Fibroblast of skin of back (primary cell): ENCODE results near the gene RBKS.
"Not testable (repeated sequence)": the region's sequence is repeated elsewhere in the genome, so short reads cannot be mapped to it uniquely, and the experiment has no call there.

Experiments used
- DNase-seq: peaks from one replicate; pipeline ENCODE4 v3.0.0-alpha.2; 2013

The RBKS gene

DNA sequence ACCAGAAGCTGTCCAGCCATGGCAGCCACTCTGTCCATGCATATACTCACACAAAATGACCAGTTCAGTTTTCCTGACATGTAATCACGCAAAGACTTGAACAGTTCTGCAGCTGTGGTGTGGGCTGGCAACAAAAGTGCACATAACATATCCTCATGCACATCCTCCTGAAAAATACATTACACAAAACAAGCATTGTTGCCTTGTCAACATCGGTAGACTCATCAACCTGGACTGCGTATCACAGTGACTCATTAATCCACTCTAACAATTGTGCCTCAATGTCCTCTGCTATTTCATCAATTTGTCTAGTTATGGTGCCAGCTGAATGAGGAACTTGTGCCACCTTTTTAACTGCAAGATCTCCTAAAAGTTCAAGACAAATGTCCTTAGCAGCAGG is 19.5 kb downstream of the RBKS start:
- DNase-seq: no peak

DNA sequence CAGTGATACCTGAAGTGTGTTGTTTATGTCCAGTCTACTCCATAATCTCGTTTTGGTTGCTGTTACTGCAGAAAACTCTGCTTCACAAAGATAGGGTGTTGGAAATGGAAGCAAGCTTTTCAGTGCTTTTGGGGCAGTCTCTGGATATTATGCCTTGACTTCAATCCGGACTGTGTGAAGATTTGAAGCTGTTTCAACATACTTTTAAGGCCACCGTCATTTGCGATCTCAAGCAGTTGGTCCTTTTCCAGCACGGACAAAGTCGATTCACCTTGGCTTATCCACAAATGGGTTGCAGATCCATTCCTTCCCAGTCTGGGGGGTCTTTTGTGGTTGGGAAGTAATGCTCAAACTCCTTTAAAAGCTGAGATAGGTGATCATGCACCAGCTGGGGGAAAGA is 20.4 kb downstream of the RBKS start:
- no peak for DNase-seq

DNA sequence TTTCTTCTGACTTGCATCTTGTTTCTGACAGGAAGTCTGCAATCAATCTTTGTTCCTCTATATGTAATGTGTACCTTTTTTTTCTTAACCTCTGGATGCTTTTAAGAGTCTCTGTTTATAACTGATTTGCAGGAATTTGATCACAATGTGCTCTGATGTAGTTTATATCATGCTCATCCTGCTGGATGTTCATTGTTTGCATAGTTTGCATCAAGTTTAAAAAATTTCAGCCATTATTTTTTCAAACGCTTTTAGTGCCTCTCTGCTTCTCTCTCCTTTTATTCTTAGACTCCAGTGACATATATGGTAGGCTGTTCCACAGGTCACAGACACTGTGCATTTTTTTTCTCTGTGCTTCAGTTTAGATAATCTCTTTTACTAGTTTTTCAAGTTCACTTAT is 23.9 kb downstream of the RBKS start:
- DNase-seq: peak; percentile 32

DNA sequence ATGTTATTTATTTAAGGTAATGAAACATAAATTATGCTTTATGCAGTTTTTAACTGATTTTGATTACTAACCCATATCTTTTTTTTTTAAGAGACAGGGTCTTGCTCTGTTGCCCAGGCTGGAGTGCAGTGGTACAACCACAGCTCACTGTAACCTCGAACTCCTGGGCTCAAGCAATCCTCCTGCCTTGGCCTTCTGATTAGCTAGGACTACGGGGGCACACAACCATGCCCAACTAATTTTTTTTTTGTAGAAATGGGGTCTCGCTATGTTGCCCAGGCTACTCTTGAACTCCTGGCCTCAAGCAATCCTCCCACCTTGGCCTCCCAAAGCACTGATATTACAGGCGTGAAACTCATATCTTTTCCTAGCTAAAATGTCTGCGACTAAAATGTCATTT is 26.2 kb downstream of the RBKS start:
- not testable (repeated sequence) for DNase-seq

DNA sequence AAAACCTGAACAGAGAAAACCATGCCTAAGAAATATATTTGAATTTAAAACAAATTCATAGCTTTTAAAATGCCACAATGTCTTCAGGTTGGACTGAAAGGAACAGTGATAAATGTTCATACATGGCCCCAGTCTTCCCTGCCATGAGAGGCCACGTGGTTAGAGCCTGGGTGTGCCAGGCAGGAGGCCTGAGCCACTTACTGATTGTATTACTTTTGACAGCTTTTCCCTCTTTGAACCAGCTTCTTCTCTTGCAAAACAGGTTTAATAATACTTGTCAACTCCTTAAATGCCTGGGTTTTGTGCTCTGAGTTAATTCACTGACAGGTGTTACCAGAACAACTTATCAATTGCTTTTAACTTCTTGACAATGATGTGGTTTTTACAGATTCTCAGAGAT is 27.0 kb downstream of the RBKS start:
- no peak for DNase-seq

DNA sequence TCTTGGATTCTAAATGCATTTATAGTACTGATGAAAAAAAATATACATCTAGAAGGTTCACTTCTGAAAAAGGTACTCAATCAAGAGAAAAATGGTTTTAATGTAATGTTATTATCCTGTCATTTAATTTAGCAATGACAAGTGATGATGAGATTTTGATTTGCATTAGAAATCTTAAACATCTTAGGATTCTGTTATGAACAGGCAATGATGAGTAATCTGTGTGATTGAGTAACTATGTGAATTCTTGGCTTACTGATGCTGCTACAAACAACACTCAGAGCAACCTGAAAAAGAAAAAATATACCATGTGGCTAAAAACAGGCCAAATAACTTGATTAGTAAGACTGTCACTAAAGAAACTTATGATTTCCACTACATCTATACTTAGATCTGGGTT is 30.1 kb downstream of the RBKS start:
- DNase-seq: peak; percentile 73

DNA sequence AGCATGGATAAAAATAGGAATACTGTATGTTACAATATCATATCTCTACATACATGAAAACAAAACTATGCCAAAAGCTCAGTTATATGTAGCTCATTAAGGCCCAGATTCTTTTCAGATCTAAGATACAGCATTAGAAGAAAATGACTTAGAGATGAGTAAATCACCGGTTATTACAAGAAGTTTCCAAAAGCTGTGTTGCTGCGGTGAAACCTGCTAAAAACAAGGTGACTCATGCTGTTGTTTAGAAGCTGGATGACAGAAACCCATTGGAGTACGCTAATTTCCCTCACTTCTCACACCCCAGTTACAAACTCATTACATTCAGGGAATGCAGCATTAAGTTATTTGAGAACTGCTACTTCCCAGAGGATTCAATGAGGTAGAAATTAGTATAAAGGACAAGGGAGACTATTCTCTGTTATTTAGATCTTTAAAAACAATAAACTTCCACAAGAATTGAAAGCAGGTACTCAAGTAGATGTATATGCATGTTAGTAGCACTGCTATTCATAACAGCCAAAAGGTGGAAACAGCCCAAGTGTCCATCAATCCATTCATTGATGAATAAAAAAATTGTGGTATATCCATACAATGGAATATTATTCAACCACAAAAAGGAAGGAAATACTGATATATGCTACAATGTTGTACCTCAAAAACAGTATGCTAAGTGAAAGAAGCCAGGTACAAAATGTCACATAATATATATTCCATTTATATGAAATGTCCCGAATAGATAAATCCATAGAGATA is 32.6 kb downstream of the RBKS start:
- DNase-seq: peak; percentile 28

DNA sequence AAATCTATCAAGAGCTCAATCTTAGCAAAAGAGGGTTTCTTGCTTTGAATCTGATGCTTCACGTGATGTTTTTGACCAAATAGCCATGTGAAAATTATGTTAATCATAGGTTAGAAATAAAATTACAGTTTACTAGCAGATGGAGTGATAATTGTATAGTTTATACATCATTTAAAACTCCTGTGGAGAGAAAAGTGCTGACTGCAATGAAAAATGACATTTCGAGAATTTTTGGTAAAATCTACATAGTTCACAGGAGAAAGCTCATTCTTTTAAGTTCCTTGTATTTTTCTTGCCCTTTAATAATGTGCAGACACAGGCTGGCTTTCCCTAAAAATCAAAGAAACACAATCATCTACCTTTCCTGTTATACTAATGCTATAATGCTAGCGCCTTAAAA is 33.2 kb downstream of the RBKS start:
- DNase-seq: no peak

DNA sequence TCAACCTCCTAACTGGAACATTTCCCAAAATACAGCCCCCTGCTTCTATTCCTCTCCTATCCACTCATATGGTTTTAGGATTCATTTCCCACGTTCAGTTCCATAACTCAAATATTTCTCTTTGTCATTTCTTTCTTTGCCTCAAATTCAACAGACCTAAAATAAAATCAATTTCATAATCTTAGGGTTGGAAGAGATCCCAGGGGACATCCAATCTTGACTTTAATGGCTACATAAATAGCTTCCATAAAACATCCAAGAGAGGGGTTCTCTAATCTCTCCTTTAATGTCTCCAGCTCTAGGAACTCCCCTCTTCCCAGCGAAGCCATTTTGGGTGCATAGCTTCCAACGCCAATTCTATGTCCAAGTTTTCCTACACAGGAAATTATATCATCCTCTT is 33.8 kb downstream of the RBKS start:
- DNase-seq: no peak

DNA sequence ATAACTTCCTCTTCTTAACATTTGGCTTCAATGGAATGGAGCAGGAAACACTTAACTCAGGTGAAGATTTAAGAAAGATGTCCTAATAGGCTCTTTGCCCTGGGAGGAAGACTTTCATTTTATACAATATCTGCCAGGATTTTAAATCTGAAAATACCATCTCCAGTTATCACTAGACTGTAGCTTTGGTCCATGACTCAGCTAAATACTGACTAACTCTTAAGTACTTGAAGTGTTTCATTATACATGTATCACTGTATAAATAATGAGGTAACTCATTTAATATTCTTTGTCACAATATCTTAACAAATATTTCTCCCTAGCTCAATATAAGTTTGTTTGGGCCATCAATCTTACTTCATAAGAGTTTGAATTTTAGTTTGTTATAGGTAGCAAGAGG is 34.7 kb downstream of the RBKS start:
- peak; percentile 84 for DNase-seq

DNA sequence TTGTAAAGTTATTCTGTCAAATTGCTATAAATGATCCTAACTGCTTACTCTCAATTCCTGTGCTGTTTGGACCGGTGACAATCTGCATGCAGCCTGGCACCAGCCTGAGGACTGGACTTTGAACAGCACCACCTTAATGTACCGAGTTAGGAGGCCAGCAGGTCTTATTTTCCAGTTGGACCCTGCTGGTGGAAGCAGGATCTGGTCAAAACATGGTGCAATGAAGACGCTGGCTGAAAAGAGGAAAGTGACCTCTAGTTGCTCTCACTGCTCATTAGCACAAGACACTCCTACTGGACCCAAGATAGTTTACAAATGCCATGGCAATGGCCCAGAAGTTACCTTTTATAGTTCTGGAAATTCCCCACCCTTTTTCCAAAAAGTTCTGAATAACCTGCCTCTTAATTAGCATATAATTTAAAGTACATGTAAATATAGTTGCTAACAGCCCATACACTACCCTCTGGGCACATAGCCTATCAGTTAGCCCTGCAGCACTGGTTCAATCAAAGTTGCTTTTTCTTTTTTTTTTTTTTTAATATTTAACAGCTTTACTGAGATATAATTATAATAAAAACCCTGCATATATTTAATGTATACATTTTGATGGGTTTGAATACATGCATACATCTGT is 35.8 kb downstream of the RBKS start:
- no peak for DNase-seq

DNA sequence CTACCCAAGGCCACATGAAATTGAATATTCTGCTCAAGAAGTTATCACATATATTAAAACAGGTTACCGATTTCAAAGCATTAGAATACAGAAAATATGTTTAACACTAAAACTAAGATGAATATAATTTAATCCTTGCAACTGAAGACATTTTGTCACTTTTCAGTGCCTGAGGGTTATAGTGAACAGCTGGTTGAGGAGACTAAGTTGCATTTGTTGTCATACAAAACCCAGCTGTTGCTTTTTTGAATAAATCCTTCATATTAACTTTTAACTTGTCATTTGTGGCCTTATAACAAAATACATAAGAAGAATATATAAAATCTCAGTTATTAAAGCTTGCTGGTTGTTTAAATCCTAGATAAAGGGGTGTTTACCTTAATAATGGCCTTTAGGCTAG is 37.5 kb downstream of the RBKS start:
- no peak for DNase-seq

DNA sequence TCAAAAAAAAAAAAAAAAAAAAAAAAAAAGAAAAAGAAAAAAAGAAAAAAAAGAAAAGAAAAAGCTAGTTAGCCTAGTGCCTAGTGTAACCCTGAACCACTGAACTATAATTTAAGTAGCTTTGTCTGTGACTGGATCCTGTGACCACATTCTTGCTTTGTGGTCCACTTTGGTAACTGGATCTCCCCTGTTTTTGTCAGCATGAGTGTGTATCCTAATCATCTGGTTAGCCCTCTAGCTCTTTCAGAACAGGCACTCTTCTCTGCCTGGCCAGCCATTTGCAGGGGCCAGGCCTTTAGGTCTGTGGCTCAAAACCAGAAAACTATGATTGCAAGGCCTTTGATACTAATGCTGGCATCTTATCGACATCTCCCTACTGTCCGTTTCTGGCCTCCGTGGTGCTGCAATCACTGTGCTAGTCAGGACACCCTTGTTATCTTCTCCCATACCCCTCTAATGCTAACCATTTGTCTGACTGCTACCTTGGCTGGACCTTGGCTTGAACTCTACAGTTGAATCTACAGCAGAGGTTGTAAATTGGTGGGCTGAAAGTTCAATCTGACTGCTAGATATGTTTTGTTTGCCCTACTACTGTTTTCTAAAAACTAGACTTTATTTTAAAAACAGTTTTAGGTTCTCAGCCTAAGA is 40.5 kb downstream of the RBKS start:
- DNase-seq: no peak

DNA sequence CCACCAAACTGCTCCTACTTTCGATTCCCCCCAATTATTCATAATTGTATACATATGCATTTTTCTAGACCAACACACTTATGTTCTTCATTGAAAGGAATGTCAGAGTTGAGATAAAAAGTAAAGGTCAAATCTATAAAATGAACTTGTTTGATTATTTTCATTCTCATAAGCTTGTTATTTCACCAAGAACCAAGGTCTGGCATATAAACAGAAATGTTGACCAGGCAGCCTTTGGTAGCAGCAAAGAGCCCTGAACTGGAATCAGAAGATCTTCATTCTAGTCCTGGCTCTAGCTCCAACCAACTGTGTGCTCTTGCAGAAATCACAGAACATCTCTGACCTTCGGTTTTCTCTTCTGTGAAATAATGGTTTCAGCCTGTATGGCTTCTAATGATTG is 42.9 kb downstream of the RBKS start:
- DNase-seq: no peak

DNA sequence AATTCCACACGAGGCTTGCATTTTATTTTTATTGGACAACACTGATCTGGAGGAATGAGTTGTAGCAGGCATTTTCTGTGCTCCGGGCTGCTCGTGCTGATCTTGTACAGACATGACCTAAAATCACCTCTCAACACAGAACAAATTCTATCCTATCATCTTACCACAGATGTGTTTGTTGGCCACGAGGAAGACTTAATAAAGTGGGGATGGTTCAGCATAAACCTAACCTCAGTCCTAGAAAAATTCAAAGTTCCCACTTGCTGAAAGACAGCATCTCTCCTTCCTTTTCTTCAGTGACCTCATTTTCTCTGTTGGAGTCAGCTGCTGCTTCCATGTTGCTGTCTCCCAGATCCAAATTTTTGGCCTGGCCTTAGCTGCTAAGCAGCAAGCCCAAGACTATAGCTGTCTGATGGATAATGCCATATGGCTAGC is 45.3 kb downstream of the RBKS start:
- no peak for DNase-seq

DNA sequence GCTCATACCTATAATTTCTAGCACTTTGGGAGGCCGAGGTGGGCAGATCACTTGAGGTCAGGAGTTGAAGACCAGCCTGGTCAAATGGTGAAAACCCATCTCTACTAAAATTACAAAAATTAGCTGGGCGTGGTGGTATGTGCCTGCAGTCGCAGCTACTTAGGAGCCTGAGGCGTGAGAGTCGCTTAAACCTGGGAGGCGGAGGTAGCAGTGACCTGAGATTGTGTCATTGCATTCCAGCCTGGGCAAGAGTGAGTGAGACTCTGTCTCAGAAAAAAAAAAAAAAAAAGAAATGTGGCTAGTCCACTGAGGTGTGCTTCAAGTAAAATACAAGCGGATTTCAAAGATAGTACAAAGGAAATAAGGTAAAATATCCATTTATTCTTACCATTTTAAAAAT is 46.2 kb downstream of the RBKS start:
- DNase-seq: no peak

DNA sequence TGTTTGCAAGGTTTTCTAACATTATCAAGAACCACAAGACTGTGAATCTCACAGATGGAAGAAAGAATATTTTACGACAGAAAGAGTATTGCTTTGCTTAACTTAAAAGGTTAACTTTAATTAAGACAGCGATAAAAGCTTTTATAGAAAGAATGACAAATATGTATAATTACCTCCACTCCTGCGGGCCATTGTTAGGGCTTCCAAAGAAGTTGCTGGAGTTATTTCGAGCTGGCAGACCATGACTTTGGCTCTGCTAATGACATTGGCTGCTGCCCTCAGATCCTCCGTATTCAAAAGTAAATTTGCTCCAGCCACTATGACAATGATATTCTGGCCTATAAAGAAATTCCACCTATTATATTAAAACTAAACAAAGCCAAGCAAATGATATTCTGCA is 47.3 kb downstream of the RBKS start:
- DNase-seq: no peak

DNA sequence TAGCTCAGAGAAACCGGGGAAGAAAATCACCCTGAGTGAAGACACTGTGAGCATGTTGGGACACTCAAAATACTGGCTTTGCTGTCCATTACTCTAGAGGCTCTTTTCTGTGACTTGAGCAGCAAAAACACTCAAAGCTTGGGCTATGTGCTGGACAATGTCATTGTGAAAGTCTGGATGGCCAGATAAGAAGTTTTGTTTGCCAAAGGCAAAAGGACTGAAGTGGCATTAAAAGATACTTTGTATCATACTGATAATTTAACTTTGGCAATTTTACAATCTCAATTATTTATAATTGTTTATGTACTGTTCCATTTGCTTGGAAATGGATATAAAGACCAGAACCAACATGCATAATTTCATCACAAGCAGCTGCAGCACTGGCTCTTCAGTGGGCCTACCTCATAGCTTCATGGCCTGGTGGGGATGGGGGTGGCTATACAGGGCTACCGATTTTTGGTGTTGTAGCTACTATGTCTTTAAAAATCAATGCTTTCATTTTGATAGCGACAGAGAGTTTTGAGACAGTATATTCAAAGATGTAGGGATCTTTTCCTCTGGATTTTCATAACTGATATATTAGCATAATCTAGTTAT is 51.1 kb downstream of the RBKS start:
- no peak for DNase-seq

DNA sequence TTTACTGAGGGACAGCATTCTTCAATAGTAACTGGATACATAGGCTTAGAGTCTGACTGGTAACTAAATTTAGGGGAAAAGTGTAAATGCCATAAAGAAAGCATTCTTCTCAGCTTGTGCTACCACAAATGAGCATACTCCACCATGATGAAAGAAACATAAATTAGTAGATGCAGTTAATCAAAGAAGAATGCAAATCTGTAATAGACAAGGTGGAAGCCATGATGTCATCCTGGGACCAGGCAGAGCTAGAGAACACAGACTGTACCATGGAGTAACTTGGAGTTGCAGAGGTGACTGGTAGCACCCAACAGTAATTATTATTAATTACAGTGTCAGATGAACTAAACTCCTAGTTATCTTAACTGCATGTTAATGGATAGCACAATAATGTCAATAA is 51.7 kb downstream of the RBKS start:
- DNase-seq: no peak

DNA sequence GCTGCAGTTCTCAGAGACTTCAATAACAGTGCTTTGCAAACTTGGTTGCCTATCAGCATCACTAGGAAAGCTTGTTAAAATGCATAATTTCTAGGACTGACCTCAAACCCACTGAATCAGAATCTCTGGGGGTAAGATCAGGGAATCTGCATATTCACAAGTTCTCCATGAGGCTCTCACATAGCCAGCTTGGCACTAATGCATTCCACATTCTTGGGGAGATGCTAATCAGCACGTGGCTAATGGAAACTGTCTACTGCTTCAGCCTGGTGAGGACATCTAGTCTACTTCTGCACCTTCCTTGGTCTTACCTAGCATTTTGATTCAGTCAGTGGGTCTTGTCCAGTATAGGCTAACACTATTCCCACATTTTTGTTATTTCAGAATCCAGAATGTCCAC is 56.3 kb downstream of the RBKS start:
- DNase-seq: peak; percentile 66

DNA sequence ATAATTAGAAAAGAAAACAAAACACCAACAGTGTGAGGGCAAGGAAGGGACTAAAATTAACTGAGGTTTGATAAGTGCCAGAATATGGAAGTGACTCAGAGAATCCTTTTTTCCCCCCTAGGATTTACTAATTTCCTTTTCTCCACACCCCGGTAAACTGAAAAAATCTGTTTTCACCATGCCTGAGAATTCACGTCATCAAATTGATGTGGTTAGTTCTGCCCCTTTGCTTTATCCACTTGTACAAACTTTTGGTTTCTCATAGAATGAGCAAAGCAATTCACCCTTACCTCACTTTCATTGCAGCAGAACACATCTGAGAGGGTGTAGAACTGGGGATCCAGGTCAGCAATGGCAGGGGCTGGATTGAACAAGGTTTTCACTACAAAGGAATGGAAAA is 57.8 kb downstream of the RBKS start:
- DNase-seq: peak; percentile 85

DNA sequence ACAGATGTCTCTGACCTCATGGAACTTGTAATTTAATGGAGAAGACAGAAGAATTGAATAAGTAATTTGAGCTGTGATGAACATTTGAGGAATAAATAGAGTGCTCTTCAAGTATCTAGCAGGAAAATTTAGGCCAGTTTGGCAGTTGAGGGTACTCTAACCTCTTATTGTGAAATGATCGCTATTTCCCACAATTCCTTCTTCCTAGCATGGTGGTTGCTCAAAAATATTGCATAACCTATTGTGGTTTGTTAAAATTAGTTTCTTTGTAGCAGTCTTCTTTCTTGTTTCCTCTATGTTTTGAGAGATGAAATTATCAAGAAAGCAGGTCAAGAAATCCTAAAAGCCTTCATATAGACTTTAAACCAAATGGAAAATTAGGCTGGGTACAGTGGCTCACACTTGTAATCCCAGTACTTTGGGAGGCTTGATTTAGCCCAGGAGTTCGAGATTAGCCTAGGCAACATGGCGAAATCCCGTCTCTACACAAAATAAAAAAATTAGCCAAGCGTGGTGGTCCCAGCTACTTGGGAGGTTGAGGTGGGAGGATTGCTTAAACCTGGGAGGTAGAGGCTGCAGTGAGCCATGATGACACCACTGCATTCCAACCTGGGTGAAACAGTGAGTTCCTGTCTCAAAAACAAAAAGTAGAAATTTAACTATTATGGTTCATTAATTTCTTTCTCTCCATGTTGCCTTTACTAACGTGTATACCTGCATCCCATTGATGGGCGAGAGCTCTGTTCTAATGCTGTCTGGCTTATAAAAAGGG is 58.7 kb downstream of the RBKS start:
- no peak for DNase-seq

DNA sequence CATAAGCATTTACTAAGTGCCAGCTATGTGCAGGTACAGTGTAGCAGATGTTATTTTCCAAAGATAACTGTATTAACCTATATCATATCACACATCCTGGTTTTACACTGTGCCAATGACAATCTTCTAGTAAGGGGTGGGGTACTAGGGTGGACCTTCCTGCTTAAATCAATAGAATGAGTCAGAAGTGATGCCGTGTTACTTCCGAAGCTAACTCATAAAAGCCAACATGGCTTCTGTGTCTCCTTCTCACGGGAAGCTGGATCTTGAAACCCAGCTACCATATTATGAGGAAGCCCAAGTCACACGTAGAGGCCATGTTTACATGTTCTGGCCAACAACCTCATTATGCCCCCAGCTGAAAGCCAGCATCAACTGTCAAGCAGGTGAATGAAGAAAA is 59.5 kb downstream of the RBKS start:
- no peak for DNase-seq
